GM12801 (cell line): Measurements from ENCODE around the gene SRC.

Experiments used
- TF ChIP-seq, protein P1 (sequence below): IDR thresholded peaks from one replicate; pipeline ENCODE4 v1.5.1; 2011; ENCODE audit warnings: control low read depth; ENCODE audit not compliant: insufficient read length; ENCODE audit errors: extremely low read depth

The SRC gene

DNA sequence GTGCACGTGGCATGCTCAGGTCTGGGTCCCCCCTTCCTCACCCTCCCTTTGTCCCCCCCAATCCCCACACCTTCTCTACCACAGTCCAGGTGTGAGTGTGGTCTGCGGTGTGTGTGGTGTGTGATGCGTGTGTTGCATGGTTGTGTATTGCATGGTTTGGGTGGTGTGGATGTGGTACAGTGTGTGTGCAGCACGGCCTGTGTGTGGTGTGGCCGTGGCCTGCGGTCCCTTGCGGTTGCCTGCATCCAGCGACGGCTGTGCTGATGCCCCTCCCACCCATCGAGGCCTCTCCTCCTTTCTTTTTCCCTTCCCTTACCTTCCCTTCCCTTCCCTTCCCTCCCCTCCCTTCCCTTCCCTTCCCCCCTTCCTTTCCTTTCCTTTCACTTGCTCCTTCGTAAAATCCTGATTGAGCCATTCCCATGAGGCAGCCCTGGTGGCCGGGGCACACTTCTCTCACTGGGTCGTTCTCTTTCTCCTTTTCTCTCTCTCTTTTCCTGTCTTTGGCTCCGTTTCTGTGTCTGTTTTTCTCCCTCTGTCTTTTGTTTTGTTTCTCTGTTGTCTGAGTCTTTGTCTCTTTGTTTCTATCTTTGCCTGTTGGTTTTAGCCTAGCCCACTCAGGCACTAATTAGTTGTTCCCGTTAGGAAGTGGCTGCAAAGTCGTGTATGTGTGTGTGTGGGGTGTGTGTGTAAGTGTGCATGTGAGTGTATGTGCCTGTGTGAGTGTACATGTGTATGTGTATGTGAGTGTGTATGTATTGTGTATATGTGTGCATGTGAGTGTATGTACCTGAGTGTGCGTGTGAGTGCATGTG is 65.7 kb downstream of the SRC start:
- TF ChIP-seq, protein P1, sequence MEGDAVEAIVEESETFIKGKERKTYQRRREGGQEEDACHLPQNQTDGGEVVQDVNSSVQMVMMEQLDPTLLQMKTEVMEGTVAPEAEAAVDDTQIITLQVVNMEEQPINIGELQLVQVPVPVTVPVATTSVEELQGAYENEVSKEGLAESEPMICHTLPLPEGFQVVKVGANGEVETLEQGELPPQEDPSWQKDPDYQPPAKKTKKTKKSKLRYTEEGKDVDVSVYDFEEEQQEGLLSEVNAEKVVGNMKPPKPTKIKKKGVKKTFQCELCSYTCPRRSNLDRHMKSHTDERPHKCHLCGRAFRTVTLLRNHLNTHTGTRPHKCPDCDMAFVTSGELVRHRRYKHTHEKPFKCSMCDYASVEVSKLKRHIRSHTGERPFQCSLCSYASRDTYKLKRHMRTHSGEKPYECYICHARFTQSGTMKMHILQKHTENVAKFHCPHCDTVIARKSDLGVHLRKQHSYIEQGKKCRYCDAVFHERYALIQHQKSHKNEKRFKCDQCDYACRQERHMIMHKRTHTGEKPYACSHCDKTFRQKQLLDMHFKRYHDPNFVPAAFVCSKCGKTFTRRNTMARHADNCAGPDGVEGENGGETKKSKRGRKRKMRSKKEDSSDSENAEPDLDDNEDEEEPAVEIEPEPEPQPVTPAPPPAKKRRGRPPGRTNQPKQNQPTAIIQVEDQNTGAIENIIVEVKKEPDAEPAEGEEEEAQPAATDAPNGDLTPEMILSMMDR, result no peak

DNA sequence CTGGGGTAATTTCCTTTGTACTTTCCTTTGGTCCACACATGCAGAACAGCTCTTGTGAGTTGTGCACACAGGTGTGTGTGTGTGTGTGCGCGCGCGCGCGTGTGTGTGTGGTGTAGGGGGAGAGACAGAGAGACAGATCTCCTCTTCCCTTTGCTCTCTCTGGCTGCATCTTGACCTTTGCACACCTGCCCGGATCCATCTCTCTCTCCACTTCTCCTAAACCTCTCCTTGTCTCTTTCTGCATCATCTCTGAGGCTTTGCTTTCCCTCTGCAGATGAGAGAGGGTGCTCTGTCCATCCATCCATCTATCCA is 67.0 kb downstream of the SRC start:
- TF ChIP-seq, protein P1, result no peak

DNA sequence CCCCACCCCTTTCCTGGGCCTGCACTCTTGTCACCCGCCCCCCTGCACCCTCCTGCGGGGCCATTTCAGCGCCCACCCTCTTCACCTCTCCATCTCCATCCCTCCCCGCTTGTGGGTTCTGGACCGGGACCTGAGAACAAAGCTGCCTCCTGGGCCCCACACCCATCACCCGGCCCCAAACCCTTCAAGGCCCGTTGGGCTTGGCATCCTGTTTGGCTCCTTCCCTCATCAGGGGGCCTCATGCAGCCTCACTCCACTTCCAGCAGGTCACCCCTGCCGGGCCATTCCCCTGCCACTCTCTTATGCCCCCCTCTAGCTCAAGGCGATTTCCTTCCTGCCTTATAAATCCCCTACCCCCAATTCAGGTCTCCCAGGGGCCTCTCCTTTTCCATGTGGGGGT is 67.4 kb downstream of the SRC start:
- TF ChIP-seq, protein P1, result no peak

DNA sequence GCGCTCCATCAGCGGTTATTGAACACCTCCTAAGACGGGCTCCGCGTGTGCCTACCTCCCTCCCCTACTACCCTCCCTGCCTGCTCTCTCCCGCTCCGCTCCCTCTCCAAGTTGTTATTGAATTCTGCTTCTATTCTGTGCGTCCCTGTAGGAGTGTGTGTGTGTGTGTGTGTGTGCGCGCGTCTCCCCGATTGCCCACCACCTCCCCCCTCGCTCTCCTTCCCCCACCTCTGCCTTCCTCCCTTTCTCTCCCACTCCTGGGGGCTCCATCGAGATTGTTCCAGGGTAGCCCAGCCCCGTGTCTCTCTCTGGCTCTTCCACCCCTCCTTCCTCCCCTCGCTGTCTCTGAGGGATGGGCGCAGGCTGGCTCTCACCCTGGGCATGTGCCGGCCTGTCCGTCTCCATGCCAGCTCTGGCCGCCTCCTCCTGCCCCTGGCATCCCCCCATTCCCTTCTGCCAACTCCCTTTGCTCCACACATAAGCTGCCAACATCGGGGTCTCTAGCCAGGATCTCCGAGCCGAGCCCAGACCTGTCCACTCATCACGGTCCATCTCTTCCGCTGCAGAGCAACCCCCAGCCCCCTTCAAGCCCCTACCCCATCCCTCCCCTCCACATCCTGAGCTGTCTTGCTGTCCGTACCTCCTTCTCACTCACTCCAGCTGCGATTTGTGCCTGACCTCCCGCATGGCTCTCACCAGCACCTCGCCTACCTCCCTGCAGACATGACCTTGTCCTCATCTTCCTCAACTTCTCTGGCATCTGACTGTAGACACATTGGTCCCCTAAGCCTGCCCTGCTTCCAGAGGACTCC is 68.5 kb downstream of the SRC start:
- TF ChIP-seq, protein P1, result no peak

DNA sequence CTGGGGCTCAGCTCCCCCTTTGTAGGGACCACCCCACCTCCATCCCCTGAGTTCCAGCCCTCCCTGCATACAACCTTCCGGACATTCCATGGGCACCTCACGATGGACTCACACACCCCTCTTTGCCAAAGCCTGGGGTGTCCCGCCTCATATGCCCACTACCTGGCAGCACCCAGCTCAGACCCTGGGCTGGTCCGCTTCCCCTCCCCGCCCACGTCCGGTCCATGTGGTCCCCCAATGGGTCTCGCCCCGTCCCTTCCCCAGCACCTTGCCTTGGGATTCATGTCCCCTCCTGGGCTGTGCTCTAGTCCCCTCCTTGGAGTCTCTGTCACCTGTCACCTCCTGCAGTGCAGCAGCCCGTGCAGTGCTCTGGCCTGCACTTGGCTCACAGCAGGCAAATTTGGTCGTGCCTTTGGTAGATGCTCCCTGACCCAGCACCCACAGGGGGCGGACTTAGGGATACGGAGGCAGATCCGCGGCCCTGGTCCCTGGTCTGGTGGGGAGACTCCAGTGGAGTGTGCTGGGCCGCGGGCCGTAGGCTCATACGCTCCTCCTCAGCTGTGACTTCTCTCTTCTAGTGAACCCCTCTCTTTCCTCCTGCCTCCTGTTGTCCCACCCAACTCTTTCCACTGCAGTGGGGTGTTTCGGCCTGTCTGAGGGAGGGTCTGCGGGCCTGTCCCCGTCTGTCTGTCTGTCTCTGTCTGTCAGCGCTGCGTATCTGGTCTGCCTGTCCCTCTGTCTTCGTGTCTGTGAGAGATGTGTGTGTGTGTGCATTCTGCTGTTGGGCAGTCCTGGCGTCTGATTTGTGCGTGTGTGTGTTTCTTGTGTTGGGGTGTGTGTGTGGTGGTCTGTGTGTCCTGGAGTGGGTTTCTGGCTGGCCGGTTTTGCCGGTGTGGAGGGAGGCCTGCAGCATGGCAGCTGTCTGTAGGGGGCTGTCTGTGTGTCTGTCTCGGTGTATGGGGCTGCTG is 69.5 kb downstream of the SRC start:
- TF ChIP-seq, protein P1, result no peak

DNA sequence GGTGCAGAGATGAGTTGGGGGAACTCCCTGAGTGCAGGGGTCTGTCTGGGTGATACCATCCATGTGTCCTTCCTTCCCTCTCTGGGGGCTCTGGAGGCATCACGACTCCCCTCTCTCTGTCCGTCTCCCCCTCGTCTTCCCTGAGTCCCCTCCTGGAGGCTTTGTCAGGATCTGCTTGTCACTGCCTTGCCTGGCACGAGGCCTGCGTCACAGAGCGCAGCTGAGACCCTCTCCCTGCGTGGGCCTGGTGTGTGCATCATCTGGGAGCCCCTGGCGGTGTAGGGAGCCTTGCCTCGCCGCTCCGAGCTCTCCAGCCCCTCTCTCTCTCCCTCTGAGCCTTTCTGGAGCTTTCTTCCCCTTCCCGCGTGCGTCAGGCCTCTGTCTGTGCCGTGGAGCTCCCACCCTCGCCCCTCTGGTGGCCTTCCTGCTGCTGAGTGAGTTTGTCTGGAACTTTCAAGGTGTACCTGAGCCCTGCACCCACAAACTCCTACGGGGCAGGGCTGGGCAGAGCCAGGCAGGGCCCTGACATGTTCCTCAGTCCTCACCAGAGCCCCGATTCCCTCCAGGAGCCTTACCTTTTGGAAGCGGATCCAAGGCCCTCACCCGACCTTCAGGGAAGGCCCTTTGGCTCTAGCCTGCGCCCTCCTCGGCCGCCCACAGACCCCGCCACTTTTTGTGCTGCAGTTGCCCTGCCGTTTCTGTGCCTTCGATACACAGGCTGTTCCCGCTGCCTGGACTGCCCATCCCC is 70.3 kb downstream of the SRC start:
- TF ChIP-seq, protein P1, result no peak
